ENCODE measurements around the gene KCNMB1.

DNA sequence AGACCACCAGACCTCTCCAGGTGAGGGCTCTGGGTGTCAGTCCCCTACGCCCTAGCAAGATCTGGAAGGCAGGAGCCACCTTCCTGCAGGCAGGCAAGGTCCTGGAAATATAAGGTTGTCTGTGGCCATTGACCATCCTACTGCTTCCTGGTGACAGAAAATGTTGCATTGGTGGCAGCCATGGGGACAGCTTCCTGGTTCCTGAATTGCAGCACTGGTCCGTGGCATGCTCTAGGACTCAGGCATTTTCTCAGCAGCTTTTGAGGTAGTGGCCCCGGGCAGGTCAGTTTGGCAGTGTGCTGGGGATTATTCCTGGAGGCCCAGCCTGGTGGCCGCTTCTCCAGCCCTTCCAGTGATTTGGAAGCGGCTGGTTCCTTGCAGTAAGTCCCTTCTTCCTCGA, 36.6 kb upstream of the KCNMB1 start:
- TF ChIP-seq, protein P1, sequence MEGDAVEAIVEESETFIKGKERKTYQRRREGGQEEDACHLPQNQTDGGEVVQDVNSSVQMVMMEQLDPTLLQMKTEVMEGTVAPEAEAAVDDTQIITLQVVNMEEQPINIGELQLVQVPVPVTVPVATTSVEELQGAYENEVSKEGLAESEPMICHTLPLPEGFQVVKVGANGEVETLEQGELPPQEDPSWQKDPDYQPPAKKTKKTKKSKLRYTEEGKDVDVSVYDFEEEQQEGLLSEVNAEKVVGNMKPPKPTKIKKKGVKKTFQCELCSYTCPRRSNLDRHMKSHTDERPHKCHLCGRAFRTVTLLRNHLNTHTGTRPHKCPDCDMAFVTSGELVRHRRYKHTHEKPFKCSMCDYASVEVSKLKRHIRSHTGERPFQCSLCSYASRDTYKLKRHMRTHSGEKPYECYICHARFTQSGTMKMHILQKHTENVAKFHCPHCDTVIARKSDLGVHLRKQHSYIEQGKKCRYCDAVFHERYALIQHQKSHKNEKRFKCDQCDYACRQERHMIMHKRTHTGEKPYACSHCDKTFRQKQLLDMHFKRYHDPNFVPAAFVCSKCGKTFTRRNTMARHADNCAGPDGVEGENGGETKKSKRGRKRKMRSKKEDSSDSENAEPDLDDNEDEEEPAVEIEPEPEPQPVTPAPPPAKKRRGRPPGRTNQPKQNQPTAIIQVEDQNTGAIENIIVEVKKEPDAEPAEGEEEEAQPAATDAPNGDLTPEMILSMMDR (conservative IDR thresholded peaks at IDR 0.05): no peak
- TF ChIP-seq ZFX (IDR thresholded peaks at IDR 0.05): no peak

All from C4-2B (cell line).